ENCODE measurements around the gene AGBL4. TPM values are rescaled to one million over a fixed set of nuclear protein-coding genes. Genes with fewer than 3 reads are reported as not detected.

AGBL4 gene
- total RNA-seq, result 1 to 10 TPM in 3 of 6 experiments, under 1 TPM in 3; 0.06 to 1.8 (median 0.93) TPM
- long read RNA-seq, partial matches to known transcripts, result 0 of 1 reads
- long read RNA-seq, other reads (novel, unspliced or antisense), result 1 of 1 reads

- H3K4me3 ChIP-seq, result peak within 1 kb of the TSS; percentile 32 to 61 (median 40)
- no peaks in the 10 kb centered on the region for H3K36me3 ChIP-seq
- ATAC-seq (peak; percentile 84 to 96 (median 89)), DNase-seq (peak; percentile 55 to 67 (median 56))
- TF ChIP-seq CTCF (IDR thresholded peaks at IDR 0.05), result no peak
- TF ChIP-seq POLR2A (IDR thresholded peaks at IDR 0.05), result no peak
- peaks cover 0 to 7% (median 0%) of the 10 kb centered on the region in 4 donors for H3K4me1 ChIP-seq
- intact Hi-C loops (cut with DNase I), result no loop called here
- H3K9me3 ChIP-seq, result no peaks in the 10 kb centered on the region
- no peak within 1 kb of the TSS for H3K27ac ChIP-seq
- 17% methylated on average over 10 of the region's 56 CpGs for WGBS (ENCODE audit: insufficient coverage, low coverage, low lambda C conversion rate, missing lambda C conversion rate)
- H3K27me3 ChIP-seq, result no peaks in the 10 kb centered on the region
Observed at GRCh38 chr1:50023292-50024159, at the start of gene AGBL4. TSS of gene AGBL4 (minus strand) at chr1:50023954.

DNA sequence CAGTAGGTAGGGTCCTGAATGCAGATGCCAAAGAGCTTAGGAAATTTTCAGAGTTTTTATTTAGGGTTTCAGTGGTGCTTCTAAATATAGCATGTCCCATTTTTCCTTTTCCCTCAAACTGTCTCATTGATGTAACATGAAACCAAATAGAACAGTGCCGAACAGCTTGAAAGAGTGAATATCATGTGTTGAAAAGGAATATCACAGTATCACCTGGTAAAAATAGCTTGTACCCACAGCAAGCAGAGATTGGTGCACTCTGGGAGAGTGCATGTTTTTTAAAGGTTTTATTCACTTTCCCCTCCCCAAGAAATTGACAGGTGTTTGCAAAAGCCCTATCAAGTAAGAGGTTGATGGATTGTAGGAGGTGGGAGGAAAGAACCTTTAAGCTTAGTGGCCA lies 43.1 kb upstream of the AGBL4 start:
- Histone ChIP-seq H3K9me3 (no peaks in the 10 kb centered on the region), H3K27ac (no peak overlapping the region), H3K4me3 (no peak overlapping the region), H3K36me3 (no peaks in the 10 kb centered on the region), H3K27me3 (no peaks in the 10 kb centered on the region), H3K4me1 (no peaks in the 10 kb centered on the region)
- ATAC-seq (no peak), DNase-seq (no peak)
- intact Hi-C loops (cut with DNase I), result no loop called here
- whole genome bisulfite sequencing (ENCODE audit: insufficient coverage, low coverage, low lambda C conversion rate, missing lambda C conversion rate), result 39% methylated on average over 1 of the region's 1 CpG
- TF ChIP-seq CTCF (IDR thresholded peaks at IDR 0.05), result no peak

DNA sequence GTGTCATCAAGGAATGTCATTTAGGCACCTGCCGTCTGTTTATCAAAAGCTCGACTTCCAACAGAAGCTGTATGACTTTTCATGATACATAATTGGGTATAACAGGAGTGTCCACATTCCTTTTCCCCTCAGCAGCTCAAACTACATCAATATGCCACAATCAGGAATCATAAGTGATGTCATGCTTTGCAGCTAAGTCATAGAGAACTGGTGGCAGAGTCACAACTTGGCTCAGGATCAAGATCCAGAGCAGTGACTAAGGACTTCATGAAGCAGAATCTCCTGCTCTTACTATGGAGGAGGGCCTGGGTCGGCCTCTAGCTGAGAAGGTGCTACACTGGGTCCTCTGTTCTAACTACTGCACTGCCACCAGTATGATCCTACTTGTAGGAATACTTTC lies 36.5 kb upstream of the AGBL4 start:
- H3K4me3 ChIP-seq, result no peak overlapping the region
- no peaks in the 10 kb centered on the region for H3K9me3 ChIP-seq
- no peak for TF ChIP-seq POLR2A (IDR thresholded peaks at IDR 0.05)
- no peak for TF ChIP-seq CTCF (IDR thresholded peaks at IDR 0.05)
- 47% methylated on average over 3 of the region's 3 CpGs for WGBS (ENCODE audit: insufficient coverage, low coverage, low lambda C conversion rate, missing lambda C conversion rate)
- DNase-seq (no peak), ATAC-seq (no peak)
- intact Hi-C loops (cut with DNase I), result no loop called here
- no peaks in the 10 kb centered on the region for H3K36me3 ChIP-seq
- no peaks in the 10 kb centered on the region for H3K4me1 ChIP-seq
- H3K27ac ChIP-seq, result no peak overlapping the region
- H3K27me3 ChIP-seq, result no peaks in the 10 kb centered on the region

- intact Hi-C loops (cut with DNase I), result no loop called here
- Histone ChIP-seq H3K4me3 (no peak overlapping the region), H3K36me3 (no peaks in the 10 kb centered on the region), H3K27ac (no peak overlapping the region), H3K9me3 (no peaks in the 10 kb centered on the region), H3K4me1 (no peaks in the 10 kb centered on the region), H3K27me3 (peaks cover 0 to 17% of the 10 kb centered on the region in 2 donors)
- peak in 1 of 4 donors; percentile 19 for ATAC-seq
- WGBS (ENCODE audit: insufficient coverage, low coverage, low lambda C conversion rate, missing lambda C conversion rate), result 48% methylated on average over 2 of the region's 2 CpGs
- TF ChIP-seq CTCF (IDR thresholded peaks at IDR 0.05) (no peak), POLR2A (IDR thresholded peaks at IDR 0.05) (no peak)
- DNase-seq, result no peak
Observed at GRCh38 chr1:50048791-50049190, 25.0 kb upstream of the AGBL4 start.
